ENCODE results near the gene MASP2. TPM values are rescaled to one million over a fixed set of nuclear protein-coding genes. Genes with fewer than 3 reads are reported as not detected.
"Not testable (repeated sequence)": the region's sequence is repeated elsewhere in the genome, so short reads cannot be mapped to it uniquely, and the experiment has no call there.

MASP2 gene
- total and polyA plus RNA-seq, 2 of the 8 experiments (the other 6 are each of a cell fraction or from before 2014, with no cell fraction given) = 0.54 to 1.2 TPM

DNA sequence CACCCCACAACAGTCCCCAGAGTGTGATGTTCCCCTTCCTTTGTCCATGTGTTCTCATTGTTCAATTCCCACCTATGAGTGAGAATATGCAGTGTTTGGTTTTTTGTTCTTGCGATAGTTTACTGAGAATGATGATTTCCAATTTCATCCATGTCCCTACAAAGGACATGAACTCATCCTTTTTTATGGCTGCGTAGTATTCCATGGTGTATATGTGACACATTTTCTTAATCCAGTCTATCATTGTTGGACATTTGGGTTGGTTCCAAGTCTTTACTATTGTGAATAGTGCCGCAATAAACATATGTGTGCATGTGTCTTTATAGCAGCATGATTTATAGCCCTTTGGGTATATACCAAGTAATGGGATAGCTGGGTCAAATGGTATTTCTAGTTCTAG is 36.7 kb upstream of the MASP2 start:
- H3K79me1 ChIP-seq (ENCODE audit: low read depth, low read length); POLR2A ChIA-PET (ENCODE audit: partially characterized antibody); H2AK5ac ChIP-seq (ENCODE audit: low read depth, low read length); H2AFZ ChIP-seq (ENCODE audit: low read length); H3K9me3 ChIP-seq (ENCODE audit: insufficient read depth in 2 of 2, low read depth in 1 of 2, low read length in 1 of 2); H3K27ac ChIP-seq (ENCODE audit: low read depth, low read length); H3K56ac ChIP-seq (replicated peaks; ENCODE audit: insufficient read length, low read depth, low read length); H3K79me2 ChIP-seq (ENCODE audit: control insufficient read depth in 1 of 2, insufficient read depth in 2 of 2, low read length in 2 of 2); FAIRE-seq; H4K5ac ChIP-seq (ENCODE audit: insufficient read length, low read depth, low read length); H4K8ac ChIP-seq (ENCODE audit: extremely low read depth, insufficient read depth, low read length); H2BK12ac ChIP-seq (ENCODE audit: low read depth, low read length); H3K27me3 ChIP-seq (replicated peaks in 1 of 4; ENCODE audit: control insufficient read depth in 3 of 4, extremely low read depth in 1 of 4, insufficient read depth in 3 of 4, low read length in 3 of 4); H3K4me1 ChIP-seq (replicated peaks in 1 of 4; ENCODE audit: control insufficient read depth in 3 of 4, insufficient read depth in 4 of 4, low read length in 3 of 4); H3K4ac ChIP-seq (replicated peaks; ENCODE audit: insufficient read length, low read depth, low read length); H2BK20ac ChIP-seq (ENCODE audit: low read length); H3K14ac ChIP-seq (ENCODE audit: insufficient read length); CTCF ChIA-PET (ENCODE audit: partially characterized antibody); H2BK120ac ChIP-seq (replicated peaks; ENCODE audit: low read depth, low read length); H3K9ac ChIP-seq (replicated peaks in 1 of 4; ENCODE audit: extremely low read depth in 1 of 4, low read depth in 3 of 4, low read length in 3 of 4); H2BK15ac ChIP-seq (ENCODE audit: low read length); DNase-seq (ENCODE audit: low read depth in 1 of 2, low spot score in 2 of 2); H3K23me2 ChIP-seq (ENCODE audit: low read depth, low read length); H3K4me3 ChIP-seq (ENCODE audit: extremely low read depth in 1 of 4, insufficient read depth in 2 of 4, low read depth in 3 of 4, low read length in 4 of 4); H4K91ac ChIP-seq (replicated peaks; ENCODE audit: insufficient read length, low read length); H3K18ac ChIP-seq (ENCODE audit: extremely low read depth, low read length); H2BK5ac ChIP-seq (ENCODE audit: low read depth, low read length); H4K20me1 ChIP-seq (replicated peaks in 1 of 2; ENCODE audit: control insufficient read depth in 1 of 2, insufficient read depth in 2 of 2, low read length in 2 of 2); H3K23ac ChIP-seq (ENCODE audit: insufficient read length); H3K4me2 ChIP-seq (ENCODE audit: insufficient read depth in 1 of 2, low read depth in 2 of 2, low read length in 2 of 2): not testable (repeated sequence)
- H3K36me3 ChIP-seq (ENCODE audit: control insufficient read depth in 2 of 4, insufficient read depth in 4 of 4, low read length in 3 of 4) = peaks cover 35 to 62% (median 55%) of the 10 kb centered on the region in 4 experiments
- WGBS, 2 experiments (ENCODE audit: extremely low coverage in 1 of 2, insufficient coverage in 1 of 2, insufficient read length in 1 of 2, insufficient replicate concordance in 2 of 2, low coverage in 1 of 2, low lambda C conversion rate in 2 of 2, missing lambda C conversion rate in 1 of 2) = 94% methylated on average over 2 of the region's 3 CpGs; no CpG with 5 or more reads in 1 of the 2 experiments
